D721Med (cell line): ENCODE data around the gene HS3ST2.

Experiments
- DNase-seq: peaks from one replicate; pipeline ENCODE4 v3.0.0; 2011; ENCODE audit warnings: low spot score; ENCODE audit not compliant: insufficient read length
- FAIRE-seq: peaks from 2 replicates; lab custom pipeline; 2011; peaks lifted over from hg19 to GRCh38; lab: Jason Lieb, UNC
- CTCF ChIP-seq: IDR thresholded peaks from 2 replicates; pipeline ENCODE4 v1.5.1; 2012; ENCODE audit warnings: mild to moderate bottlenecking, control low read depth; ENCODE audit not compliant: insufficient read depth; ENCODE audit errors: missing control alignments

Gene HS3ST2

GRCh38 chr16:22927306-22927705 is 113.3 kb downstream of the HS3ST2 start:
- FAIRE-seq = no peak
- TF ChIP-seq CTCF = no peak
- DNase-seq = no peak

- FAIRE-seq = no peak
Observed at GRCh38 chr16:22928882-22929435, 115.0 kb downstream of the HS3ST2 start.

GRCh38 chr16:22929461-22929860 is 115.5 kb downstream of the HS3ST2 start:
- DNase-seq = no peak
- TF ChIP-seq CTCF = no peak
- FAIRE-seq = no peak

More at GRCh38 chr16:22928882-22929435, 115.0 kb downstream of the HS3ST2 start:
- no peak for TF ChIP-seq CTCF
- DNase-seq = no peak

DNA sequence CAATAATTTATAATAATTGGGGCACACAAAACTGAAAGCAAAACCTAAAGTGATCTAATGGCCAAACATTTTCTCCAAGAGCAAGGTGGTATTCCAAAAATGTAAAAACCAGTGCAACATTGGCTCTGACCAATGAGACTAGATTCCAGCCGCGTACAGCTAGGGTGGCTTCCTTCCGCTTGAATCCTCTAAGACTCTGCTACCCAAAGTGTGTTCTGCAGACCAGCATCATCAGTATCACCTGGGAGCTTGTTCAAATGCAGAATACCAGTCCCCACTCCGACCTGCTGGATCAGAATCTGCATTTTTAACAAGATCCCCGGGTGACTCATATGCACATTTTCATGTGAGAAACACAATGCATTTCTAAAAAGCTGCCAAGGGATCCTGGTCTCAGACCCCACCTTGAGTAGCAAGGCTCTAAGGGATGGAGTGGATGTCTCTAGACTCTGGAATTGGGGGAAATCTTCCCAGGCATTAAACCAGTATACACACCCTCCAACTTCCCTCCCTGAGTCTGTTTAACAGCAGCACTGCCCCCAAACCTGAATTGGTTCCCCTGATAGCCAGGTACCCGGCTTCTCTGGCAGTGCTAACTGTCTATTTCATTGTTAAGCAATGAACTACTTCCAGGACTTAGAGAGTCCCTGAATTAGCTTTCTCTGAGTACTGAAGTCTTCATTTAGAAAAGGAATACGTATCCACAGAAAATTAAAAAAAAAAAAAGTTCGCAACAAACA is 118.2 kb downstream of the HS3ST2 start:
- DNase-seq = no peak
- no peak for TF ChIP-seq CTCF
- FAIRE-seq = no peak

DNA sequence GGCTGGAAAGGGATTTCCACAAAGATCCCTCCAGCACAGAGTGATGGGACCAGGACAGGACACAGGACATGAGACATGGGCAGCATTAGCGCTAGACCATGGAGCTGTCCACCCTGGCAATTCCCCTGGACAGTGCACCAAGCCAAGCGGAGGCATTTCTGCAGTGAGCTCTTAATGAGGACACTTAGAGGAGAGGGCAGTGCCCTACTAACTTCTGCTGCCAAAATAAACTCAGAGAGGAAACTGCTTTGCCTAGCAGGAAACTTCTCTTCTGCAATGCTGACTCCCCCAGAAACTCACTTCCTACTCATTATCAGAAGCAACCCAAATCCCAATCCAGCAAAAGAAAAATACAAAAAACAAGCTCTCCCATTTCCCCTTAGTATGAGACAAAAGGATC is 119.2 kb downstream of the HS3ST2 start:
- FAIRE-seq (no peak), DNase-seq (no peak)
- no peak for TF ChIP-seq CTCF

- no peak for DNase-seq
- no peak for TF ChIP-seq CTCF
- FAIRE-seq = no peak
Observed at GRCh38 chr16:22934786-22935185, 120.8 kb downstream of the HS3ST2 start.

- FAIRE-seq (no peak), DNase-seq (no peak)
Observed at GRCh38 chr16:22937169-22937568, 123.2 kb downstream of the HS3ST2 start.

More at GRCh38 chr16:22937169-22937568, 123.2 kb downstream of the HS3ST2 start:
- no peak for TF ChIP-seq CTCF
